ENCODE data around the gene CD82. TPM values are rescaled to one million over a fixed set of nuclear protein-coding genes. Genes with fewer than 3 reads are reported as not detected.

The CD82 gene
- total and polyA plus RNA-seq, 2 of the 13 experiments (the other 11 are each of a cell fraction or from before 2014, with no cell fraction given): 0.05 TPM; not detected in 1

DNA sequence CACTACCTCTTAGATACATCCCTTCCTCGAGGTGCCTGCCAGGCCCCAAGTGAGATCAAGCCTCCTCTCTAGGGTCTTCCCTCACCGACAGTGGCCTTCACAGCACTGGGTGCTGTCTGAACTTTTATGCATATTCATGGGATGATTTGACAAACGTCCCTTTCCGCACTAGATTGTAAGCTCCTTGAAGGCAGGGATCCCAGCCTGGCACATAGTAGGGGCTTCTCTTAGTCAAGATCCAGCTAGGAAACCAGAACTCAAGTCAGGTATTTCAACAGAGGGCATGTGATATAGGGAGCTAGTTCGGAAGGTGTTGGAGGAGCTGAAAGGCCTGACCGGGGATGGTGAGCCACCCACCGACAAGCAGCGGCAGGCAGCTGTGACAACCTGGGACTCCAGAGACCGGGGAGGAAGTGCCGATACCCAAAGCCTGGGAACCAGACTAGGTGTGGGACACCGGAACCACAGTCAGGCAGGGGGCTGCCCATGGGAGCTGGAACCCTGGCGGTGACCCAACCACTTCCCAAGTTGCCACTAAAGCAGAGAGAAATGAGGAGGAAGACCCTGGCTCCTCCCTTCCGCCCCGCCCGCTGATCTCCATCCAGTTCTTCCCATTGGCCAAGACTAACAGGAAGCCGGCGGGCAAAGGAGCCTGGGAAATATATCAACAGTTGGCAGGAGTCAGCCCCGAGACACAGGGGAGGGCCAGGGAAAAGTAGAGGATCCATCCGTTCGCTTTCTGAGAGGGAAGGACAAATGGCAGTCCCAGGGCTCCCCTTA, 39.8 kb upstream of the CD82 start:
- no peaks in the 10 kb centered on the region for H3K36me3 ChIP-seq (replicated peaks in 1 of 2; ENCODE audit: control insufficient read depth in 1 of 2, insufficient read depth in 2 of 2, low read length in 2 of 2)
- H3K27ac ChIP-seq (ENCODE audit: extremely low read length, insufficient read depth, low read length): no peak overlapping the region
- peaks cover 3 to 40% of the 10 kb centered on the region in 2 experiments; a peak in 3 of 5 replicates for H3K27me3 ChIP-seq (ENCODE audit: control insufficient read depth in 1 of 2, insufficient read depth in 2 of 2, low read length in 2 of 2)
- ATAC-seq (no peak), DNase-seq (ENCODE audit: low spot score) (no peak), FAIRE-seq (no peak)
- H2AFZ ChIP-seq (ENCODE audit: low read length): no peak overlapping the region
- WGBS (ENCODE audit: low lambda C conversion rate): 71% methylated on average over 18 of the region's 20 CpGs
- no TSS peak for BruUV-seq (replicated peaks)
- no peak overlapping the region for H3K4me2 ChIP-seq (ENCODE audit: low read depth, low read length)
- intact Hi-C loops (cut with micrococcal nuclease; ENCODE audit: unreplicated experiment) (no loop called here), in situ Hi-C loops (cut with HindIII; ENCODE audit: extremely low pct_ligation_motif_present, low pct_unique_long_range_greater_than_20kb) (loop anchor here (25.0 kb wide), 1 partner anchor 238 kb away; no protein-coding TSS in a partner anchor)
- no peaks in the 10 kb centered on the region for H3K79me2 ChIP-seq (ENCODE audit: insufficient read depth, low read length)
- H3K9me3 ChIP-seq (ENCODE audit: low read length): no peaks in the 10 kb centered on the region
- ChIA-PET POLR2A (no interaction called here), CTCF (ENCODE audit: low intra/inter-chr PET ratio, low total read pairs) (no interaction called here)
- H4K20me1 ChIP-seq (ENCODE audit: insufficient read depth, low read length): no peaks in the 10 kb centered on the region
- H3K4me1 ChIP-seq (ENCODE audit: insufficient read depth, low read length): no peaks in the 10 kb centered on the region
- H3K9ac ChIP-seq (ENCODE audit: insufficient read depth, low read depth, low read length): no peak overlapping the region
- H3K4me3 ChIP-seq (replicated peaks in 1 of 3; ENCODE audit: insufficient read depth in 1 of 3, low read depth in 2 of 3, low read length in 3 of 3): no peak overlapping the region
- TF ChIP-seq, protein P1, sequence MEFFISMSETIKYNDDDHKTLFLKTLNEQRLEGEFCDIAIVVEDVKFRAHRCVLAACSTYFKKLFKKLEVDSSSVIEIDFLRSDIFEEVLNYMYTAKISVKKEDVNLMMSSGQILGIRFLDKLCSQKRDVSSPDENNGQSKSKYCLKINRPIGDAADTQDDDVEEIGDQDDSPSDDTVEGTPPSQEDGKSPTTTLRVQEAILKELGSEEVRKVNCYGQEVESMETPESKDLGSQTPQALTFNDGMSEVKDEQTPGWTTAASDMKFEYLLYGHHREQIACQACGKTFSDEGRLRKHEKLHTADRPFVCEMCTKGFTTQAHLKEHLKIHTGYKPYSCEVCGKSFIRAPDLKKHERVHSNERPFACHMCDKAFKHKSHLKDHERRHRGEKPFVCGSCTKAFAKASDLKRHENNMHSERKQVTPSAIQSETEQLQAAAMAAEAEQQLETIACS (CRISPR knock-in tag; IDR thresholded peaks at IDR 0.05): no peak
- TF ChIP-seq ZNF407 (CRISPR knock-in tag; IDR thresholded peaks at IDR 0.05; ENCODE audit: not compliant biosample characterization) (no peak), MAFF (IDR thresholded peaks at IDR 0.05; ENCODE audit: low read depth, low read length) (no peak), ZC3H13 (CRISPR knock-in tag; IDR thresholded peaks at IDR 0.05) (no peak), ARHGAP35 (CRISPR knock-in tag; IDR thresholded peaks at IDR 0.05; ENCODE audit: borderline replicate concordance) (no peak), TMF1 (CRISPR knock-in tag; IDR thresholded peaks at IDR 0.05; ENCODE audit: low read depth) (no peak), HHEX (CRISPR knock-in tag; IDR thresholded peaks at IDR 0.05) (no peak), PBX2 (CRISPR knock-in tag; IDR thresholded peaks at IDR 0.05) (no peak), ZNF224 (CRISPR knock-in tag; IDR thresholded peaks at IDR 0.05) (no peak), BRCA1 (CRISPR knock-in tag; IDR thresholded peaks at IDR 0.05) (no peak)
- TF ChIP-seq, protein P2, sequence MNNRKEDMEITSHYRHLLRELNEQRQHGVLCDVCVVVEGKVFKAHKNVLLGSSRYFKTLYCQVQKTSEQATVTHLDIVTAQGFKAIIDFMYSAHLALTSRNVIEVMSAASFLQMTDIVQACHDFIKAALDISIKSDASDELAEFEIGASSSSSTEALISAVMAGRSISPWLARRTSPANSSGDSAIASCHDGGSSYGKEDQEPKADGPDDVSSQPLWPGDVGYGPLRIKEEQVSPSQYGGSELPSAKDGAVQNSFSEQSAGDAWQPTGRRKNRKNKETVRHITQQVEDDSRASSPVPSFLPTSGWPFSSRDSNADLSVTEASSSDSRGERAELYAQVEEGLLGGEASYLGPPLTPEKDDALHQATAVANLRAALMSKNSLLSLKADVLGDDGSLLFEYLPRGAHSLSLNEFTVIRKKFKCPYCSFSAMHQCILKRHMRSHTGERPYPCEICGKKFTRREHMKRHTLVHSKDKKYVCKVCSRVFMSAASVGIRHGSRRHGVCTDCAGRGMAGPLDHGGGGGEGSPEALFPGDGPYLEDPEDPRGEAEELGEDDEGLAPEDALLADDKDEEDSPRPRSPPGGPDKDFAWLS (CRISPR knock-in tag; IDR thresholded peaks at IDR 0.05; ENCODE audit: borderline replicate concordance): no peak
